ENCODE measurements around the gene ARL4C.

ARL4C gene

DNA sequence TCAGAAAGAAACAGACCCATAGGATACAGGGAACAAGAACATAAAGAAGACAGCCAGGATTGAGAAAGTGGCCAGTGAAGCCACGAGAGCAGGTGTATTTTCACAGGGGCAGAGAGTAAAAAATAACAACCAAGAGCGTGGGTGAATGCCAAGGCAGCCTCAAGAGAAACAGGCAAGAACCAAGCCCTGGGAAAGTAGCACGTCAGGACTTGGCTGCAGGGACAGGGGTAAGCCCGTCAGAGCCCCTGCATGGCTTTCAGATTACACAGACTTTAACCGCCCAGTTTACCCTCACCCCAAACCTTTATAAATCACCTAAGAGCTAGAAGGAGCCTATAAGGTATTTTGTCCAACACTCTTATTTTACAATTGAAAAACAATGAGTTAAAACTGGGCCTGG lies 43.7 kb downstream of the ARL4C start:
- DNase-seq, result no peak
- in situ Hi-C loops (cut with MboI; ENCODE audit: low pct_unique_long_range_greater_than_20kb, low sequenced_read_pairs), result no loop called here

DNA sequence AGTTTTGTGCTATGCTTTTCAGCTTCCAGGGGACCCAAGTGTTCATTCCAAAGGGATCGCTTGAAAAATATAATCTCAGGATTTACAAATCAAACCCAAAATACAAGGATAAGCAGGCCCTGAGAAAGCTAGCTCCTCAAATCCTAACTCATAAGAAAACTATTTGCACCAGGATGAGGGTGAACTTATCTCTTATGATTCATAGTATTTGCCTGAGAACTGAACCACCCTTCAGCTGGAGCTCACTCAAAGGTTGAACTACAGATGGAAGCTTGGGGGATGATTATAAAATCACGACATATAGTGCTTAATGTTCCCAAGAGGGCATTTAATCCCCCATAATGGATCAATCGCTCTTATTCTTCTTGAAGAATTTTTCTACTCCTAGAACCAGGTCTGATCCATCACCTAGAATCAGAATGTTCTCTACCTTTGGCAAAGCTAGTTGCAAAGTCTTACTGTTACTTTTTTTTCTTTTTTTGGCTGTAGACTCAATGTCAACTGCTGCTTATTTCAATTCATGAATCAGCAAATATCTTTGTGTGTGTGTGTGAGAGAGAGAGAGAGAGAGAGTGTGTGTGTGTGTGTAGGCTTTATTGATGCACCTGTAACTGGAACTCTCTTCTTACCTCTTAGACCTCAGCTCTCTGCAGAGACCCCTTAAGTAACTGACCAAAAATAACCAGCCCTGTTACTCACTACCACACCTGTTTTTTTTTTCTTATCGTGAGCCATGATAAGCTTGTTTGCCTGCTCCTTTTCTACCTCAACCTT lies 44.8 kb downstream of the ARL4C start:
- no peak for DNase-seq
- in situ Hi-C loops (cut with MboI; ENCODE audit: low pct_unique_long_range_greater_than_20kb, low sequenced_read_pairs), result no loop called here

- in situ Hi-C loops (cut with MboI; ENCODE audit: low pct_unique_long_range_greater_than_20kb, low sequenced_read_pairs), result no loop called here
- no peak for DNase-seq
Measured at GRCh38 chr2:234451242-234451641, 45.6 kb downstream of the ARL4C start.

GRCh38 chr2:234450431-234451124 lies 46.3 kb downstream of the ARL4C start:
- no peak for DNase-seq
- in situ Hi-C loops (cut with MboI; ENCODE audit: low pct_unique_long_range_greater_than_20kb, low sequenced_read_pairs), result no loop called here

DNA sequence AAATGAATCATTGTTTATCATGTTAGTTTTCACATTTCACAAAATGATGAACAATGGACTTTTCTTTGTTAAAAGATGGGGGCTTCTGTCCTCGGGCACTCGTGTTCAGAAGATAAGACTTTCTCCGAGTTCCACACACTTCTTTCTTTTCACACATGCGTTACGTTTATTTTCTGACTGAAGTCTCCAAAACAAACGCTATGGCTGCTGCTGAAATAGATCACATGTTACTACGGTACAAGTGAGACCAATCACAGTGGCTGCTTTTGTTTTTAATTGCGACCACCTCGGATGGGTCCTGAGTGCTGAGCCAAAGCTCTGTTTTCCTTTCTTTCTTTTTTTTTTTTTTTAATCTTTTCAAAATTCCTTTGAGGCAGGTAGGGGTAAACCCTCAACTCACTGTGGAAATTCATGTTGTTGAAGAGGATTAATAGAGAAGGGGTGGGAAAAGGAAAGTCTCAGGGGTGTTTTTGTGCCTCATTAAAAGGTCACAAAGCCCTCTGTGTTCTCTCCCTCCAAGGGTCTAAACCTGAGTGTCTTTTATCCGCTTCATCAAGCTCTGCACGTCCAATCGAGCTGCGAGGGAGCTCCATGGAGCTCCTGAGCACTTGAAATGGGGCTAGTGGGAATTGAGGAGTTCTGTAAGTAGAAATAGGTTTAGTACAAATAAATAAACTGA lies 48.2 kb downstream of the ARL4C start:
- in situ Hi-C loops (cut with MboI; ENCODE audit: low pct_unique_long_range_greater_than_20kb, low sequenced_read_pairs), result no loop called here
- DNase-seq, result no peak

GRCh38 chr2:234447963-234448362 lies 48.9 kb downstream of the ARL4C start:
- no peak for DNase-seq
- in situ Hi-C loops (cut with MboI; ENCODE audit: low pct_unique_long_range_greater_than_20kb, low sequenced_read_pairs), result no loop called here

GRCh38 chr2:234447189-234447588 lies 49.7 kb downstream of the ARL4C start:
- DNase-seq, result no peak
- in situ Hi-C loops (cut with MboI; ENCODE audit: low pct_unique_long_range_greater_than_20kb, low sequenced_read_pairs), result no loop called here

DNA sequence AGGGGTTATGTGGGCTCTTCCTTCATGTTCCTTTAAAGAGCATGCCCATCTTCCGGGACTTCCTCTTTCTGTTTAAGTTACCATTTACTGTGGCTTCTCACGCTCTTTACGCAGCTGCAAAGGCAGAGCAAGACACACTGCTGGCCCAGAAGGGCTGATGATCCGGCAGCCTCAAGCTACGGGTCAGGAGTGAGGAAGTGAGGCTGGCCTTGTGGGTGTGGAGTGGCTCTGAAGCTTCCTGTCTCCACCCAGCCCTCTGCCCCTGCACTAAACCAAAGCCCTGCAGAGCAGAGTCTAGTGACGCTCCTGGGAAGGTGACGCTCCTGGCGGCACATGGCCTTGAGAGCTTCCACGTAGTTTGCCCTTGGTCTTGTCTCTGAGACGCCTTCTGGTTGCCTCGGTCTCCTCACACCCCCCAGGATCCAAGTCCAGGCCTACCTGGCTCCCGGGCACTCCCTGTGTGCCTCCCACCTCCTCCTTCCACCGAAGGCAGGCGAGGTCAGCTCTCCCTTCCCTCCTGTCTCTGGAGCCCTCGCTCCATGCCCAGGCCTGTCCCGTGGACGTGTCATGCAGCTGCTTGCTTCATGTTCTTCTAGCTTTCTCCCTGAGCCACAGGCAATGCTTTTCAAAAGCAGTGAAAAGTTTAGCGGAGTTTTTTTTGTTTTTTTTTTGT lies 50.3 kb downstream of the ARL4C start:
- in situ Hi-C loops (cut with MboI; ENCODE audit: low pct_unique_long_range_greater_than_20kb, low sequenced_read_pairs), result no loop called here

GRCh38 chr2:234444893-234445292 lies 52.0 kb downstream of the ARL4C start:
- in situ Hi-C loops (cut with MboI; ENCODE audit: low pct_unique_long_range_greater_than_20kb, low sequenced_read_pairs), result no loop called here
- DNase-seq, result peak; percentile 1

More for the DNA sequence above, 50.3 kb downstream of the ARL4C start:
- peak; percentile 68 for DNase-seq

- in situ Hi-C loops (cut with MboI; ENCODE audit: low pct_unique_long_range_greater_than_20kb, low sequenced_read_pairs), result no loop called here
- no peak for DNase-seq
Measured at GRCh38 chr2:234444242-234444730, 52.6 kb downstream of the ARL4C start.
